Vagina (tissue), 2 donors: ENCODE measurements around the gene RASSF8.

Experiments used
- POLR2A ChIP-seq, 2 donors: fragments of 450-650 bp; IDR thresholded peaks; one replicate each; pipeline ENCODE4 v1.6.1; 2017; ENCODE audit warnings: antibody characterized with exemption in 2 of 2, mild to moderate bottlenecking in 2 of 2, moderate library complexity in 2 of 2
- POLR2AphosphoS5 ChIP-seq, 2 donors: sonication (generic); formaldehyde crosslinking; IDR thresholded peaks; one replicate each; pipeline ENCODE4 v1.9.0; 2017; ENCODE audit warnings: antibody characterized with exemption in 2 of 2, mild to moderate bottlenecking in 2 of 2, low read depth in 1 of 2; ENCODE audit not compliant: insufficient read depth in 1 of 2
- TF ChIP-seq, protein P1 (sequence below), 3 experiments: fragments of 450-650 bp in 2 of 3; fragments of 200-600 bp in 1 of 3; sonication (generic) in 1 of 3; IDR thresholded peaks; one replicate each; pipeline ENCODE4 v1.5.1; 2017 to 2019; ENCODE audit warnings: antibody characterized with exemption in 3 of 3, mild to moderate bottlenecking in 2 of 3, moderate library complexity in 2 of 3

DNA sequence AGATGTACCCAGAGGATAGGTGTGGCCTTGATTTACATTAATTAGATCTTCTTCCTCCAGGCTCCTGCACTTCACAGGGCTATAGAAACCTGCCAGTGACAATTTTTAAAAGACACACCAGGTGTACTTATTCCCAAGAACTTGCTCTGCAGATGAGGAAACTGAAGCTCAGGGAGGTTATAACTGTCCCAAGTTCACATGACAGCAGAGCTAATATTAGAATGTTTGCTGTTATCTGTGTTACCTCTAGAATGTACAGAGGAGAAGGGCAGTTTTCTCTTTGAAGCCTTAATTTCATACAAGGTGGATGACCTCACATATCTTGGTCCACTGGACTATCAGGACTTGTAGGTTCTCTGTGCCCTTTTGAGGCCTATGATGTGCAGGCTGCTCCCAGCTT is 27.7 kb downstream of the RASSF8 start:
- TF ChIP-seq, protein P1, sequence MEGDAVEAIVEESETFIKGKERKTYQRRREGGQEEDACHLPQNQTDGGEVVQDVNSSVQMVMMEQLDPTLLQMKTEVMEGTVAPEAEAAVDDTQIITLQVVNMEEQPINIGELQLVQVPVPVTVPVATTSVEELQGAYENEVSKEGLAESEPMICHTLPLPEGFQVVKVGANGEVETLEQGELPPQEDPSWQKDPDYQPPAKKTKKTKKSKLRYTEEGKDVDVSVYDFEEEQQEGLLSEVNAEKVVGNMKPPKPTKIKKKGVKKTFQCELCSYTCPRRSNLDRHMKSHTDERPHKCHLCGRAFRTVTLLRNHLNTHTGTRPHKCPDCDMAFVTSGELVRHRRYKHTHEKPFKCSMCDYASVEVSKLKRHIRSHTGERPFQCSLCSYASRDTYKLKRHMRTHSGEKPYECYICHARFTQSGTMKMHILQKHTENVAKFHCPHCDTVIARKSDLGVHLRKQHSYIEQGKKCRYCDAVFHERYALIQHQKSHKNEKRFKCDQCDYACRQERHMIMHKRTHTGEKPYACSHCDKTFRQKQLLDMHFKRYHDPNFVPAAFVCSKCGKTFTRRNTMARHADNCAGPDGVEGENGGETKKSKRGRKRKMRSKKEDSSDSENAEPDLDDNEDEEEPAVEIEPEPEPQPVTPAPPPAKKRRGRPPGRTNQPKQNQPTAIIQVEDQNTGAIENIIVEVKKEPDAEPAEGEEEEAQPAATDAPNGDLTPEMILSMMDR (IDR thresholded peaks at IDR 0.05), result no peak
- TF ChIP-seq POLR2AphosphoS5 (IDR thresholded peaks at IDR 0.05; ENCODE audit: insufficient read depth in 1 of 2, low read depth in 1 of 2) (no peak), POLR2A (IDR thresholded peaks at IDR 0.05) (no peak)
